ENCODE measurements around the gene CD44.

The CD44 gene

GRCh38 chr11:35143297-35144135 is 4.5 kb downstream of the CD44 start:
- peaks cover 51% of the 10 kb centered on the region for H3K27me3 ChIP-seq (ENCODE audit: control insufficient read depth, low read length)
- no peaks in the 10 kb centered on the region for H4K20me1 ChIP-seq (ENCODE audit: control insufficient read depth, insufficient read depth, low read depth, low read length)
- H3K79me2 ChIP-seq (ENCODE audit: control insufficient read depth, low read length): no peaks in the 10 kb centered on the region
- no peak overlapping the region for H3K4me3 ChIP-seq (ENCODE audit: low read length)
- TF ChIP-seq CTCF (IDR thresholded peaks at IDR 0.05; ENCODE audit: low read depth, low read length, poor library complexity, severe bottlenecking) (no peak), EZH2phosphoT487 (IDR thresholded peaks at IDR 0.05; ENCODE audit: borderline replicate concordance, low read length) (no peak)
- no peaks in the 10 kb centered on the region for H3K9me3 ChIP-seq (ENCODE audit: control insufficient read depth, insufficient read depth, low read length)
- no peaks in the 10 kb centered on the region for H3K36me3 ChIP-seq (ENCODE audit: control insufficient read depth, low read length)
- no peak overlapping the region for H3K27ac ChIP-seq (ENCODE audit: low read depth, low read length)
- peaks cover 10% of the 10 kb centered on the region for H3K4me1 ChIP-seq (ENCODE audit: control insufficient read depth, low read length)
- H3F3A ChIP-seq (ENCODE audit: control insufficient read depth, insufficient read depth): no peaks in the 10 kb centered on the region
- no peak overlapping the region for H3K4me2 ChIP-seq (ENCODE audit: low read length)
- H3K9me2 ChIP-seq (replicated peaks; ENCODE audit: control insufficient read depth, low read length): no peaks in the 10 kb centered on the region

- Histone ChIP-seq H3K27ac (ENCODE audit: low read depth, low read length) (no peak overlapping the region), H3K9me2 (replicated peaks; ENCODE audit: control insufficient read depth, low read length) (no peaks in the 10 kb centered on the region), H3F3A (ENCODE audit: control insufficient read depth, insufficient read depth) (no peaks in the 10 kb centered on the region), H3K9me3 (ENCODE audit: control insufficient read depth, insufficient read depth, low read length) (no peaks in the 10 kb centered on the region), H3K4me1 (ENCODE audit: control insufficient read depth, low read length) (peaks cover 8% of the 10 kb centered on the region), H3K4me3 (ENCODE audit: low read length) (no peak overlapping the region), H3K4me2 (ENCODE audit: low read length) (no peak overlapping the region), H4K20me1 (ENCODE audit: control insufficient read depth, insufficient read depth, low read depth, low read length) (no peaks in the 10 kb centered on the region), H3K36me3 (ENCODE audit: control insufficient read depth, low read length) (no peaks in the 10 kb centered on the region), H3K27me3 (ENCODE audit: control insufficient read depth, low read length) (peaks cover 50% of the 10 kb centered on the region), H3K79me2 (ENCODE audit: control insufficient read depth, low read length) (no peaks in the 10 kb centered on the region)
- no peak for TF ChIP-seq EZH2phosphoT487 (IDR thresholded peaks at IDR 0.05; ENCODE audit: borderline replicate concordance, low read length)
- no peak for TF ChIP-seq CTCF (IDR thresholded peaks at IDR 0.05; ENCODE audit: low read depth, low read length, poor library complexity, severe bottlenecking)
Observed at GRCh38 chr11:35144136-35144741, 5.3 kb downstream of the CD44 start.

GRCh38 chr11:35144806-35145205 is 5.8 kb downstream of the CD44 start:
- H3K9me3 ChIP-seq (ENCODE audit: control insufficient read depth, insufficient read depth, low read length): no peaks in the 10 kb centered on the region
- no peaks in the 10 kb centered on the region for H3K36me3 ChIP-seq (ENCODE audit: control insufficient read depth, low read length)
- H3K79me2 ChIP-seq (ENCODE audit: control insufficient read depth, low read length): no peaks in the 10 kb centered on the region
- H3K27ac ChIP-seq (ENCODE audit: low read depth, low read length): no peak overlapping the region
- no peaks in the 10 kb centered on the region for H4K20me1 ChIP-seq (ENCODE audit: control insufficient read depth, insufficient read depth, low read depth, low read length)
- no peak overlapping the region for H3K4me2 ChIP-seq (ENCODE audit: low read length)
- peaks cover 47% of the 10 kb centered on the region for H3K27me3 ChIP-seq (ENCODE audit: control insufficient read depth, low read length)
- H3K4me3 ChIP-seq (ENCODE audit: low read length): no peak overlapping the region
- H3K4me1 ChIP-seq (ENCODE audit: control insufficient read depth, low read length): peaks cover 7% of the 10 kb centered on the region
- H3K9me2 ChIP-seq (replicated peaks; ENCODE audit: control insufficient read depth, low read length): no peaks in the 10 kb centered on the region
- no peaks in the 10 kb centered on the region for H3F3A ChIP-seq (ENCODE audit: control insufficient read depth, insufficient read depth)
- TF ChIP-seq CTCF (IDR thresholded peaks at IDR 0.05; ENCODE audit: low read depth, low read length, poor library complexity, severe bottlenecking): no peak
- no peak for TF ChIP-seq EZH2phosphoT487 (IDR thresholded peaks at IDR 0.05; ENCODE audit: borderline replicate concordance, low read length)
